Tibial nerve (tissue), 4 donors: ENCODE results near the gene TNK2. TPM values are rescaled to one million over a fixed set of nuclear protein-coding genes. Genes with fewer than 3 reads are reported as not detected.

Experiments used
- DNase-seq, 2 donors: peaks; one replicate each; pipeline ENCODE4 v3.0.0-alpha.2; 2019; ENCODE audit warnings: low spot score in 2 of 2
- H3K27ac ChIP-seq, 4 donors: fragments of 200-600 bp; sonication (generic) in 3 of 4; one replicate each; pipeline ENCODE4 v1.5.1; 2017 to 2019; ENCODE audit warnings: mild to moderate bottlenecking in 1 of 4
- H3K27me3 ChIP-seq, 2 donors: fragments of 200-600 bp; sonication (generic) in 1 of 2; one replicate each; pipeline versions ENCODE4 v1.5.1 to v1.6.0; 2017 to 2019
- H3K36me3 ChIP-seq, 3 donors: fragments of 200-600 bp; sonication (generic); one replicate each; pipeline ENCODE4 v1.5.1; 2018 to 2019
- H3K4me1 ChIP-seq, 4 donors: fragments of 200-600 bp; sonication (generic) in 3 of 4; one replicate each; pipeline ENCODE4 v1.5.1; 2017 to 2019
- H3K4me3 ChIP-seq, 4 donors: fragments of 200-600 bp; sonication (generic) in 3 of 4; one replicate each; pipeline ENCODE4 v1.5.1; 2017 to 2019; ENCODE audit warnings: mild to moderate bottlenecking in 1 of 4, moderate library complexity in 1 of 4
- H3K9me3 ChIP-seq, 4 donors: fragments of 200-600 bp; sonication (generic) in 3 of 4; one replicate each; pipeline ENCODE4 v1.5.1; 2017 to 2019
- EP300 ChIP-seq, 2 donors: sonication (generic); formaldehyde crosslinking; IDR thresholded peaks; one replicate each; pipeline ENCODE4 v1.6.1; 2017; ENCODE audit warnings: antibody characterized with exemption in 2 of 2, mild to moderate bottlenecking in 1 of 2
- POLR2A ChIP-seq, 2 donors: fragments of 450-650 bp; IDR thresholded peaks; one replicate each; pipeline ENCODE4 v1.6.1; 2017; ENCODE audit warnings: antibody characterized with exemption in 2 of 2, mild to moderate bottlenecking in 2 of 2, moderate library complexity in 2 of 2
- WGBS, 2 donors: methylation state at CpG; one replicate each; pipeline ENCODE4 v1.1.5; 2018; 5-methylcytosine and 5-hydroxymethylcytosine counted together
- total RNA-seq, 4 donors: library from RNA; depleted of rRNA; stranded (reverse); fragments of >200 nt; gene quantifications; one replicate each; pipeline ENCODE4 v1.1.0, GENCODE V29; 2016
- TF ChIP-seq, protein P1 (sequence below), 5 experiments: fragments of 200-600 bp in 3 of 5; fragments of 450-650 bp in 2 of 5; sonication (generic) in 3 of 5; IDR thresholded peaks; one replicate each; pipeline ENCODE4 v1.5.1; 2016 to 2019; ENCODE audit warnings: antibody characterized with exemption in 5 of 5, mild to moderate bottlenecking in 3 of 5, moderate library complexity in 2 of 5

TNK2 gene
- total RNA-seq, 4 donors from 2014 or later, result 22.2 to 81.9 (median 34.0) TPM

DNA sequence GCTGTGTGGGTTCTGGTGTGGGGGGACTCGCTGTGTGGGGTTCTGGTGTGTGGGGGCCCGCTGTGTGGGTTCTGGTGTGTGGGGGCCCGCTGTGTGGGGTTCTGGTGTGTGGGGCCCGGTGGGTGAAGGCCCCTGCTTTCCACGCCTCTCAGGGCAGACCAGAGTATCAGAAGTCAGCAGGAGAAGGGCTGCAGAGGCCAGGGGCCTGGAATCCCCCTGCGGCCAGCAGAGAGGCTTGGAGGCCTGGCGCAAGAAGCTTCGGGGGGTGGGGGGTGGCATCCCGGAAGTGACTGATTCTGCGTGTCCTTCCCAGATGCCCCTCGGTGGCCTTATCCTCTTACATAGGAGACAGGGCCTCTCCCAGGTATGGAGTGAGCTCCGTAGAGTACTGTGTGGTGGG, 37.4 kb downstream of the TNK2 start:
- H3K4me3 ChIP-seq, result no peak overlapping the region

DNA sequence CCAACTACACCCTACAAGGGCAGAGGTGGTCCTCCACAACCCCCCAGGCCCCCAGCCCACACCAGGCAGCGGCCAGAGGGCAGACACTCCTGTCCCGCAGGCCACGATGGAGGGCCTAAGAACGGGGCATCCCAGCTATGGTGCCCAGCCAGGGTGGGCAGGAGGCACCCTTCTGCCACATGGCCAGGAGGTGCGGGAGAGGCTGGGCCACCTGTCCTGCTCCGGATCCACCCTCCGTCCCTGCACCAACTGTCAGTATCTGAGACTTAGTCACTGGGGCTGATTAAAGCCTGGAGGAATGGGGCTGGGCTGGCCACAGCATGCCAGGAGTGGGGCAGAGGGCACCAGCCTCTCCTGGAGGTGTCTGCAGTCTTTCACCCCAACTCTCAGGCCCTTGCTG, 37.9 kb downstream of the TNK2 start:
- Histone ChIP-seq H3K9me3 (no peaks in the 10 kb centered on the region), H3K36me3 (peaks cover 0 to 80% (median 0%) of the 10 kb centered on the region in 3 donors), H3K4me1 (peaks cover 0 to 9% (median 4%) of the 10 kb centered on the region in 4 donors), H3K27me3 (no peaks in the 10 kb centered on the region), H3K4me3 (no peak overlapping the region), H3K27ac (no peak overlapping the region)
- WGBS, 2 donors, result 30 to 74% methylated on average over 2 to 7 of the region's 7 CpGs
- no peak for TF ChIP-seq EP300 (IDR thresholded peaks at IDR 0.05)
- no peak for TF ChIP-seq POLR2A (IDR thresholded peaks at IDR 0.05)
- TF ChIP-seq, protein P1, sequence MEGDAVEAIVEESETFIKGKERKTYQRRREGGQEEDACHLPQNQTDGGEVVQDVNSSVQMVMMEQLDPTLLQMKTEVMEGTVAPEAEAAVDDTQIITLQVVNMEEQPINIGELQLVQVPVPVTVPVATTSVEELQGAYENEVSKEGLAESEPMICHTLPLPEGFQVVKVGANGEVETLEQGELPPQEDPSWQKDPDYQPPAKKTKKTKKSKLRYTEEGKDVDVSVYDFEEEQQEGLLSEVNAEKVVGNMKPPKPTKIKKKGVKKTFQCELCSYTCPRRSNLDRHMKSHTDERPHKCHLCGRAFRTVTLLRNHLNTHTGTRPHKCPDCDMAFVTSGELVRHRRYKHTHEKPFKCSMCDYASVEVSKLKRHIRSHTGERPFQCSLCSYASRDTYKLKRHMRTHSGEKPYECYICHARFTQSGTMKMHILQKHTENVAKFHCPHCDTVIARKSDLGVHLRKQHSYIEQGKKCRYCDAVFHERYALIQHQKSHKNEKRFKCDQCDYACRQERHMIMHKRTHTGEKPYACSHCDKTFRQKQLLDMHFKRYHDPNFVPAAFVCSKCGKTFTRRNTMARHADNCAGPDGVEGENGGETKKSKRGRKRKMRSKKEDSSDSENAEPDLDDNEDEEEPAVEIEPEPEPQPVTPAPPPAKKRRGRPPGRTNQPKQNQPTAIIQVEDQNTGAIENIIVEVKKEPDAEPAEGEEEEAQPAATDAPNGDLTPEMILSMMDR (IDR thresholded peaks at IDR 0.05), result no peak
- DNase-seq, result no peak

More for the DNA sequence above, 37.4 kb downstream of the TNK2 start:
- no peak for DNase-seq
- TF ChIP-seq EP300 (IDR thresholded peaks at IDR 0.05) (no peak), POLR2A (IDR thresholded peaks at IDR 0.05) (no peak)
- TF ChIP-seq, protein P1 (IDR thresholded peaks at IDR 0.05), result no peak
- H3K27ac ChIP-seq, result no peak overlapping the region
- peaks cover 0 to 80% (median 0%) of the 10 kb centered on the region in 3 donors for H3K36me3 ChIP-seq
- H3K9me3 ChIP-seq, result no peaks in the 10 kb centered on the region
- no peaks in the 10 kb centered on the region for H3K27me3 ChIP-seq
- peaks cover 0 to 9% (median 4%) of the 10 kb centered on the region in 4 donors for H3K4me1 ChIP-seq
- 87 to 92% methylated on average over 10 to 12 of the region's 12 CpGs for WGBS, 2 donors

DNA sequence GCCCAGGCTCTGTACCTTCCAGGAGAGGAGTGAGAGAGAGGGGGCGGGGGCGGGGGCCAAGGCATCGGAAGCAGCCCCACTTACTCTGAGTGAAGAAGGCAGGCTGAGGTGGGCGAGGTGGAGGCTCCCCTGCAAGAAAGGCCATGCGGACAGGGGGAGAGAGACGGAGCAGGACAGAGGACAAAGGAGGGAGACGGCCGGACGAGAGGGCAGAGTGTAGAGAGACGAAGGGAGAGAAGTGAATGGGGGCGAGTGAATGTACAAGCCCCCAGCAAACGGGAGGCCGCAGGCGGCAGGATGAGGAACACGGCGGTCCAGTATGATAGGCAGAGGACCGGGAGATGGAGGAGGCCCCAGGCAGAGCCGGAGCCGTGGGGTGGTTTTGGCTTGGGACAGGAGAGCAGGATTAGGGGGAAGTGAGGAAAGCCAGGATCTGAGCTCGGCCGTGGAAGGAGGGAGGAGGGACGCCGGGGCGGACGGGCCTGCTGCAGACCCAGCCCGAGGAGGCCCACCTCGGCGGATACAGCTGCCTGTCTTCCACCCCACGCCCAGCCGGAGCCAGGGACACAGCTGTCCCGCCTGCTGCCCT, 38.8 kb downstream of the TNK2 start:
- Histone ChIP-seq H3K27me3 (no peaks in the 10 kb centered on the region), H3K9me3 (no peaks in the 10 kb centered on the region), H3K4me3 (no peak overlapping the region), H3K27ac (no peak overlapping the region), H3K36me3 (peaks cover 0 to 80% (median 0%) of the 10 kb centered on the region in 3 donors), H3K4me1 (peaks cover 0 to 9% (median 4%) of the 10 kb centered on the region in 4 donors)
- 80 to 83% methylated on average over 31 of the region's 31 CpGs for WGBS, 2 donors
- DNase-seq, result no peak
- TF ChIP-seq, protein P1 (IDR thresholded peaks at IDR 0.05), result no peak
- no peak for TF ChIP-seq POLR2A (IDR thresholded peaks at IDR 0.05)
- TF ChIP-seq EP300 (IDR thresholded peaks at IDR 0.05), result no peak

DNA sequence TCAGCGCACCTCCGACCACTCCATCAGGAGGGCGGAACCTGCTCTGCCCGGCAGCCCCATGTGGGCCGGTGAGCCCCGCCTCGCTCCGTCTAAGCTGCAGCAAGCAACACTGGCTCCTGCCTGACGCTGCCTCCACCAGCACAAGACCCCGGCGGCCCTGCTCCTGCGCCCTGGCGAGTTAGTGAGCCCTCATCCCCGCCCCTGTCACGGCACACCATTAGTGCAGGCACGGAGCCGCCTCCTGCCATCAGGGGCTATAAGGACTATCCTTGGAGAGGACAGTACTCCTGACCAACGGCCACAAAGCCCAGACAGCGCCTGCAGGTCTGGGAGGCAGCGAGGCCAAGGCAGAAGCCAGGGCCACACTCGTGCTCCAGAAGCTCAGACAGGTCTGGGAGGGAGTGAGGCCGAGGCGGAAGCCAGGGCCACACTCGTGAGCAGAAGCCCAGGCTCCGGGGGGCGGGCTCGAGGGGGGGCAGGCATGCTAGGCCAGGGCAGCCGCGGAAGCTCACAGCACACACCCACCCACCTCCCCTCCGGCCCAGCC, 39.4 kb downstream of the TNK2 start:
- Histone ChIP-seq H3K4me3 (no peak overlapping the region), H3K27me3 (no peaks in the 10 kb centered on the region), H3K9me3 (no peaks in the 10 kb centered on the region), H3K4me1 (peaks cover 0 to 7% (median 2%) of the 10 kb centered on the region in 4 donors), H3K36me3 (peaks cover 0 to 82% (median 0%) of the 10 kb centered on the region in 3 donors), H3K27ac (no peak overlapping the region)
- no peak for DNase-seq
- WGBS, 2 donors, result 72 to 85% methylated on average over 17 to 29 of the region's 30 CpGs
- TF ChIP-seq POLR2A (IDR thresholded peaks at IDR 0.05) (no peak), EP300 (IDR thresholded peaks at IDR 0.05) (no peak)
- TF ChIP-seq, protein P1 (IDR thresholded peaks at IDR 0.05), result no peak

DNA sequence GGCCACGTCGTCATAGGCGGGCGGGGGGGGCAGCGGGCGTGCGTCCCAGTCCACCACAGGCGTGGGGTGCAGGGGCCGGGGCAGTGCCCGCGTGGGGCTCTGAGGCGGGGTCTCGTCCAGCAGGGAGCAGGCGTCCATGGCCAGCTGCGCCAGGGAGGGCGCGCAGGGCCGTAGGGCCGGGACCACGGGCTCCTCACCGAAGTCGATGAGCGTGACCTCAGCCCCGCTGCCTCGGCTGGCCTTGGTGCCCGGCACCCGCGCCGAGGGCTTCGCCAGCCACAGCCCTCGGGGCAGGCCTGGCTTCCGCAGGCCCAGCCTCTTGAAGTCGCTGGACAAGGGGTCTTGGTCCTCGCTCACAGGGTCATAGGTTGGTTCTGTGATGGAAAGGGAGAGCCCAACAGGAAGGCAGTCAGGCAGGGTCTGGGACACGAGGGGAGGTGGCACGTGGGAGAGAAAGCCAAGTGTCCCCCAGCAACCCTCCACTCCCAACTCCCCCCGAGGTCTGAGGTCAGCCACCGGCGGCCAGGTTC, 40.0 kb downstream of the TNK2 start:
- H3K27ac ChIP-seq, result no peak overlapping the region
- H3K9me3 ChIP-seq, result no peaks in the 10 kb centered on the region
- no peak overlapping the region for H3K4me3 ChIP-seq
- TF ChIP-seq EP300 (IDR thresholded peaks at IDR 0.05) (no peak), POLR2A (IDR thresholded peaks at IDR 0.05) (no peak)
- H3K36me3 ChIP-seq, result peaks cover 0 to 85% (median 0%) of the 10 kb centered on the region in 3 donors
- H3K4me1 ChIP-seq, result peaks cover 0 to 7% (median 4%) of the 10 kb centered on the region in 4 donors
- DNase-seq, result no peak
- no peaks in the 10 kb centered on the region for H3K27me3 ChIP-seq
- 90 to 95% methylated on average over 19 to 34 of the region's 39 CpGs for WGBS, 2 donors
